Embryonic facial prominence (tissue), 1 donor: ENCODE data around the gene UNCX.

Experiments used
- DNase-seq: peaks from one replicate; pipeline ENCODE4 v3.0.0-alpha.2; 2016; ENCODE audit errors: extremely low spot score

Gene UNCX

GRCh38 chr7:1243964-1244416 is 11.3 kb downstream of the UNCX start:
- no peak for DNase-seq

- no peak for DNase-seq
Measured at GRCh38 chr7:1244700-1245523, 12.2 kb downstream of the UNCX start.

DNA sequence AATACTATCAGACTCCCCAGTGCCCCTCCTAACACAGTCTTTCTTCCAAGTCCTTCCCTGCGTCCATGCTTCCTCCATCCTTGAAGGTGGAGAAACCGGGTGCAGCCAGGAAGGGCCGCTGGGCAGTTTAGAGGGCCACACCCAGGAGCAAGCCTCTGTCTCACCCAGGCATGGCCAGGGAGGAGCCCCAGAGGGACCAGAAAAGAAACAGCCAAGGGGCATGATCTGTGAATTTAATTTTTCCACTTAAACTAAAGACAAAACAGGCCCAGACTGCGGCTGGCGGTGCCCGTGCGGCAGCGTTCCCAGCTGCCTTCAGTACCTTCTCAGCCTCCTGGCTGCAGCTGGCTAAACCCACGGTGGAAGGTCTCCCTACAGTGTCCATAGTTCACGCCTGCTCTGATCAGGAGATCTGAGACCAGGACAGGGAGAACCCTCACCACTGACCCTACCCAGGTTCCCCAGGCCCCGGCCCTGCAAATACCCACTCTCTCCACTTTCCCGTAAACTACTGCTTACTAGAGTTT is 12.9 kb downstream of the UNCX start:
- DNase-seq, result no peak

DNA sequence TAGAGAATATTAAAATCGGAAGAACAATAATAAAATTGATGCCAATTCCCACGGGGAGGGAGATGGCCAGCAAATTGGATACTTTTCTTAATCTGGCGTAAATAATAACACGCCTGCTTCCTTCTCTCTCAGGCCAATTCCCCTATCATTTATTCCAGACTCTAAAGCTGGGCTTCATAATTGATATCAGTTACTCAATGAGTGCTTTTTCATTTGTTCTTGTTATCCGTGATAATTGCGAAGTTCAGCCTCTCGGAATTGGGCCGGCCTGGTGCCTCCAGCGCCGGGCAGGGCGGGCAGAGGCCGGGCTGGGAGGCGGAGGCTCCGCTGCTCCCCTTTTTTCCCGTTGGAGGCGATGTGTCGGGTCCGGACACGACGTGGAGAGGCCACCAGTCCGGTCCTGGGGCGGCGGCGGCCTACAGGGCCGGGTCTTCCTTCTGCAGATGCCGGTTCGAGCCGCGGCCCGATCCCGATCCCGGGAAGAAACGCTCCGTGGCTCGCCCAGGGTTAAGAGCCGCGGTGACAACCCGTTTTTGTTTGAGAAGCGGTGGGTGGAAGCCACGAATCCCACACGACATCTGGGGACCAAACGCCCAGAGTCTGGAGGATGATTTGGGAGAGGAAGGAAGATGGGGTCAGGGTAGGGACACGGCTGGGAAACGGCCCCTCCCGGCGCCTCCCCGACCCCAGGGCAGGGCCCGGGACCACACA is 13.6 kb downstream of the UNCX start:
- DNase-seq, result no peak

GRCh38 chr7:1246871-1247526 is 14.3 kb downstream of the UNCX start:
- no peak for DNase-seq

GRCh38 chr7:1247527-1248041 is 14.9 kb downstream of the UNCX start:
- DNase-seq, result no peak

GRCh38 chr7:1248143-1248915 is 15.7 kb downstream of the UNCX start:
- no peak for DNase-seq

DNA sequence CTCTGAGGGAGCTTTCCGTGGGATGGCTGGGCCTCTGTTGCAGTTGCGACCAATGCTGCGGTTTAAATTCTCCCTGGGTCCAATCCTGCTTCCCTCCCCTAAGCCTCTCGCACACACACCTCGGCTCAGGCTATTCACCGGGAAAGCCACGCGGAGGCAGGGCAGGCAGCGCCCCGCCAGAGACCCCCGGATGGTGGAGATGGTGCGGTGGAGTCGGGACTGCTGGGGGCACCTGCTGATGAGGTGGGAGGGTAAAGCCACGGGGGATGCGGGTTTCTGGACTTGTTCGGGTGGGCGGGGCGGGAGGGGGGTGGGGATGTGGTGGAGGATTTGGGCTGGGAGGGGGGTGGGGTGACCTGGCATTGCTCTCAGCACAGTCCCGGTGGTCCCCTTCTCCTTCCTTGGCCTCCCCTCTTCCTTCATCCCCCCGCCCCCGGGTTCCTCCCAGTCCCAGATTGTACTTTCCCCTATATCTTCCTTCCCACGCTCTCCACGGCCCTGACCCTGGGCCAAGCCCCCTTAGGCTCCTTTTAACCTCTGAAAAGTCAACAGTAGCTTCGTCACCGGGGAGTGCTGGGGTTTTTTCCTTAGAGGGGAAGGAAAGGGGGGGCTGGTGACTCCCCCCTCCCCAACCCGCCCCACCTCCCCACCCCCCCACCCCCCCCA is 16.4 kb downstream of the UNCX start:
- no peak for DNase-seq

DNA sequence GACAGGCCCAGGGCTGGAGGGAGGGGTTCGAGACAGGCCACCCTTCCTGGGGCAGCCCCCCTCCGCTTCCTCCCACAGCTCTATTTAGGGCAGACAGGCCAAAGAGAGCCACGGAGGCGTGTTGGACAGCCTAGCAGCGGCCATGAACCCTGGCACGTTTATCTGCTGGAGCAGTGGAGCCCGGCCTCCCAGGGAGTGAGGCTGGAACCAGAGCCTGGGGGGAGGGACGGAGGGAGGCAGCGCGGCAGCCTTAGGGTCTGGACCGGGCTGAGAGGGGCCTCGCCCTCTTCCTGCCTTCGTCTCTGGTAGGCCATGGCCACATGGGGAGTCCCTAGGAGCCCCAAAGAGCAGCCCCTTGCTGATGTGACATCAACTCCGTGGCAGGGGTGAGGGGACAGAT is 17.1 kb downstream of the UNCX start:
- DNase-seq, result no peak

- DNase-seq, result no peak
Measured at GRCh38 chr7:1250901-1251300, 18.2 kb downstream of the UNCX start.

GRCh38 chr7:1251796-1252539 is 19.3 kb downstream of the UNCX start:
- DNase-seq, result no peak

DNA sequence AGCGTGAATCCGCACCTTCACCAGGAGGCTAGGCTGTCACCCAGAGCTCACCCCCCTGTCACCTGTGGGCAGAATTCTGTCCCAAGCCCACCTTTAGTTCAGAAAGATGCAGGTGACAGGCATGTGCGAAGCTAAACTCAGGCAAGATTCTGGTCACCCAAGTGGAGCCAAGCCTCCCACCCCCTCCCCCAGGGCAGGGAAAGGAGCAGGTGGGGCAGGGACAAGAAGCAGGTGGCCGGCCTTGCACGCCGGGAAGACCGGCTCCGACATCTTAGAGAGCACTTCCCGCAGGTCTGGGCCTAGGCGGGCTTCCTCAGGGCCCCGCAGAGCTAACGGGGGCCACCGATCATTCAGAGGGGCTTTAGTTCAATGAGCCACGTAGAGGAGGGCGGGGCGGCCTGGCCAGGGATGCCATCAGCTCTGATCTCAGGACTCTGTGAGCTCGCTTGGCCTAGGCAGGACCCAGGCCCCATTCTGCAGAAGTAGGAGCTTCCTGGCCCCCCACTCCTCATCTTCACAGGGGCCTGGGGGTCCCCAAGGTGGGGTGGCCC is 19.9 kb downstream of the UNCX start:
- no peak for DNase-seq

GRCh38 chr7:1253681-1254181 is 21.1 kb downstream of the UNCX start:
- no peak for DNase-seq

DNA sequence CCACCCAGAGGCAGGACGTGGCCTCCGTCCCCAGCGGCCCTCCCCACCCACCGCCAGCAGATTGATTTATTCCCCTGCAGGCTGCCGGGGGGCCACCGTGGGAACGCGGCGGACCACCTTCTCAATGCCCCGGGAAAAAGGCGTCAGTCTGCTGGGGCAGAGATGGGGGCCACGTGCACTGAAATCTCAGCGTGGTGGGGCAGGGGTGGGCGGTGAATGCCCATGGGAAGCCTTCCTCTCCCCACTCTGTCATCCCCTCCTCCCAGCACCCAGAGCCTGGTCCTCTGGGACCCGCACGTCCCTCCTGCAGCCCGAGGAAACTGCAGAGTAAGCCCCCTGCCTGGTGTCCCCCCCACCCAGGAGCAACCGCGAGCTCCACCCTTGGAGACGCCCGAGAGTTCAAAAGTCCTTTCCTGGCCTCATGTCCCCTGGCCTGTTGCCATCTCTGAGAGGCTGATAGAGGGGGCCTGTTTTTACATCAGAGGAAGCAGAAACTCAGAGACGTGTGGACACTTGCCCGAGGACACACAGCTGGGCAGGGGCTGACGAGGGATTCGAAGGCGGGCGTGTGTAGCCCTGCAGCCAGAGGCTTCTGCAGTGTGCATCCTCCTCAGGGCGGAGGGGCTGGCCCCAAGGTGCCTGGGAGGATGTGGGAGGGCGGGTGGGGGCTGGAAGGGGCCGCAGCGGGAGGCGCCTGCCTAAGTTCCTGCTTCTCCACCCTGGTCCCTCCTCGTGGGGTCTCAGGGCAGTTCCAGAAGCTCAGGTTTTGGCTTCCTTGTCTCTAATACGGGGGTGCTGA is 21.8 kb downstream of the UNCX start:
- DNase-seq, result no peak

- DNase-seq, result no peak
Measured at GRCh38 chr7:1255080-1255816, 22.6 kb downstream of the UNCX start.

DNA sequence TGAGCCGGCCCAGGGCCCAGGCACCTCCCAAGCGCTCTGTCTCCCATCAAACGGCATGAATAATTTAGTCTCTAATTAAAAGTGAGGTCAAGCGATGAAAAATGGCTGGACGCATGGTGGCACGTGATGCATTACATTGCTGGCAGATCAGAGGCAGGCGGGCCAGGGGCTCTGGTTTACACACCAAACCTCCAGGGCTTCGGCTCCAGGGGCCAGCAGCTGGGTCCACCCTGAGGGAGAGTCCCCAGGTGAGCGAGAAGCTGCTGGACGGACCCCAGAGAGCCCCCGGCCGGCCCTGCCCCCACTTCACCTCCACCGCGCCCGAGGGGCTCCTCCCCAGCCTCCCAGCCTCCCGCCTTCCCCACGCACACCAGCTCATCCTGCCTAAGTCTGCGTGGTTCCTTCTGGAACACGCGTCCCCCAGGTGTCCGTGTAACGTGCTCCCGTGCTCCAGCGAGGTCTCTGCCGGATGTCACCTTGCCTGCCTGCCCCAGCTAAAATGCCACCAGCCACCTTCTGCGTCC is 23.2 kb downstream of the UNCX start:
- DNase-seq, result no peak

- no peak for DNase-seq
Measured at GRCh38 chr7:1256621-1257020, 23.9 kb downstream of the UNCX start.

DNA sequence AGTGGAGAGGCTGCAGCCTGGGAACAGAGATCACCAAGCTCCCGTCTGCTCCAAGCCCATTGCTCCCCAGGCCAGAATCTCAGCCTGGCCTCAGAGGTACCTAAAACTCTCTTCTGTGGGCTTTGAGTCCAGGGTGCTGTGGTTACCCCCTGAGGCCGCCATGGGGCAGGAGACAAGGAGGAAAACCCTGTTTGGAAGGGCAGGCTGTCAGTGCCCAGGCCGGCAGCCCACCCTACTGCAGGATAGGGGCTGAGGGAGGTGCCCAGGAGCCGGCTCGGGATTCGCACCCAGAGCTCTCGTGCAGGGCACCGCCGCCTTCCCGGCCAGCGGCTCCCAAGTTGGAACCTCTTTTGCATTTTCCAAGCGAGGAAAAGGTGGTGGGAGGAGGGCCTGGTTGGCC is 24.5 kb downstream of the UNCX start:
- no peak for DNase-seq
